WTC11 (cell line): ENCODE results near the gene MS4A15.

Source experiments
- ATF1 ChIP-seq: sonication (generic); formaldehyde crosslinking; IDR thresholded peaks from 2 replicates; pipeline ENCODE4 v1.8.1; 2023; ENCODE audit warnings: mild to moderate bottlenecking, moderate library complexity, missing genetic modification reagents
- ELF4 ChIP-seq: sonication (generic); formaldehyde crosslinking; IDR thresholded peaks from 2 replicates; pipeline ENCODE4 v1.8.1; 2022; ENCODE audit warnings: low read depth, mild to moderate bottlenecking, moderate library complexity, missing genetic modification reagents
- NFYB ChIP-seq: sonication (generic); formaldehyde crosslinking; conservative IDR thresholded peaks from 2 replicates; pipeline ENCODE4 v1.8.0; 2022; ENCODE audit warnings: low read depth, missing genetic modification reagents
- SP1 ChIP-seq: sonication (generic); formaldehyde crosslinking; conservative IDR thresholded peaks from 2 replicates; pipeline ENCODE4 v1.8.1; 2022; ENCODE audit warnings: missing genetic modification reagents
- TCF7 ChIP-seq: sonication (generic); formaldehyde crosslinking; IDR thresholded peaks from 2 replicates; pipeline ENCODE4 v1.8.0; 2022; ENCODE audit warnings: mild to moderate bottlenecking, low read depth, missing genetic modification reagents, moderate library complexity
- TP53 ChIP-seq: sonication (generic); formaldehyde crosslinking; IDR thresholded peaks from 2 replicates; pipeline ENCODE4 v1.8.1; 2023; ENCODE audit warnings: mild to moderate bottlenecking, missing genetic modification reagents
- ZNF138 ChIP-seq: sonication (generic); formaldehyde crosslinking; conservative IDR thresholded peaks from 2 replicates; pipeline ENCODE4 v1.8.1; 2022; ENCODE audit warnings: mild to moderate bottlenecking, moderate library complexity, missing genetic modification reagents
- TF ChIP-seq, protein P1 (sequence below): fragments of 200-600 bp; IDR thresholded peaks from 2 replicates; pipeline ENCODE4 v1.8.0; 2022; ENCODE audit warnings: antibody characterized with exemption
- TF ChIP-seq, protein P2 (sequence below): sonication (generic); formaldehyde crosslinking; IDR thresholded peaks from 2 replicates; pipeline ENCODE4 v1.8.0; 2022; ENCODE audit warnings: mild to moderate bottlenecking, missing genetic modification reagents
- TF ChIP-seq, protein P3 (sequence below): sonication (generic); formaldehyde crosslinking; IDR thresholded peaks from 2 replicates; pipeline ENCODE4 v1.8.1; 2023; ENCODE audit warnings: mild to moderate bottlenecking, missing genetic modification reagents, moderate library complexity
- TF ChIP-seq, protein P4 (sequence below): sonication (generic); formaldehyde crosslinking; IDR thresholded peaks from 2 replicates; pipeline ENCODE4 v1.8.1; 2023; ENCODE audit warnings: mild to moderate bottlenecking, missing genetic modification reagents
- TF ChIP-seq, protein P5 (sequence below): sonication (generic); formaldehyde crosslinking; IDR thresholded peaks from 2 replicates; pipeline ENCODE4 v1.8.0; 2023; ENCODE audit warnings: missing genetic modification reagents, mild to moderate bottlenecking, borderline replicate concordance

DNA sequence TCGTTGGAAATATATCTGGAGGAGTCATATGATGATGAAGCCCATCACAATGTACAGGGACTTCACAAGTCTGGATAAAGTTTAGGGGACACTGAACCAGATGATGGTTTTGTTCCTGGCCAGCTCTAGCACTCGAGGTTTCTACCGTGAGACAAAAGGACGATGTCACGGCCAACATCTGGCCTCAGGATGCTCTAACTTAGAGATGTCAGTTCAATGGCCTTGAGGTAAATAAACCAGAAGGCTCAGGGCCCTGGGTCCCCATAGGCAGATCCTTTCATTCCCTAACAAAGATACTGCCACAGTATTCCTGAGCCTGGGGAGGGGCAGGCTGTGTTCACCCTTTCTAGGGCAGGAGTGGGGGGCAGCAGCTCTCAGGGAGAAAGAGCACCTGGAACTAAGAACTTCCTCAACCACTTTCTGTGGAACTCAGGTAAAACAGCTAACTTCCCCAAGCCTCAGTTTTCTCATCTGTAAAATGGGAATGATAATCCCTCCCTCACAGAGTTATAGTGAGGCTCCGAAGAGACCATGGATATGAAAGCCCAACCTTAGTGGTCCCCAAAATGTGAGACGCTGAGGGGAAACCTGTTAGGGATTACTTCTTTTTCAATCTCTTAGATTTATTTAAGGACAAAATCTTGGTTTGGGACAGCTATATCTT is 46.7 kb downstream of the MS4A15 start:
- TF ChIP-seq, protein P1, sequence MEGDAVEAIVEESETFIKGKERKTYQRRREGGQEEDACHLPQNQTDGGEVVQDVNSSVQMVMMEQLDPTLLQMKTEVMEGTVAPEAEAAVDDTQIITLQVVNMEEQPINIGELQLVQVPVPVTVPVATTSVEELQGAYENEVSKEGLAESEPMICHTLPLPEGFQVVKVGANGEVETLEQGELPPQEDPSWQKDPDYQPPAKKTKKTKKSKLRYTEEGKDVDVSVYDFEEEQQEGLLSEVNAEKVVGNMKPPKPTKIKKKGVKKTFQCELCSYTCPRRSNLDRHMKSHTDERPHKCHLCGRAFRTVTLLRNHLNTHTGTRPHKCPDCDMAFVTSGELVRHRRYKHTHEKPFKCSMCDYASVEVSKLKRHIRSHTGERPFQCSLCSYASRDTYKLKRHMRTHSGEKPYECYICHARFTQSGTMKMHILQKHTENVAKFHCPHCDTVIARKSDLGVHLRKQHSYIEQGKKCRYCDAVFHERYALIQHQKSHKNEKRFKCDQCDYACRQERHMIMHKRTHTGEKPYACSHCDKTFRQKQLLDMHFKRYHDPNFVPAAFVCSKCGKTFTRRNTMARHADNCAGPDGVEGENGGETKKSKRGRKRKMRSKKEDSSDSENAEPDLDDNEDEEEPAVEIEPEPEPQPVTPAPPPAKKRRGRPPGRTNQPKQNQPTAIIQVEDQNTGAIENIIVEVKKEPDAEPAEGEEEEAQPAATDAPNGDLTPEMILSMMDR = no peak
- TF ChIP-seq ELF4 (CRISPR knock-in tag) (no peak), SP1 (no peak), ATF1 (CRISPR knock-in tag) (no peak), TP53 (CRISPR knock-in tag) (no peak), NFYB (CRISPR knock-in tag) (no peak), TCF7 (CRISPR knock-in tag) (no peak), ZNF138 (CRISPR knock-in tag) (no peak)
- TF ChIP-seq, protein P2, sequence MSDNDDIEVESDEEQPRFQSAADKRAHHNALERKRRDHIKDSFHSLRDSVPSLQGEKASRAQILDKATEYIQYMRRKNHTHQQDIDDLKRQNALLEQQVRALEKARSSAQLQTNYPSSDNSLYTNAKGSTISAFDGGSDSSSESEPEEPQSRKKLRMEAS = no peak
- TF ChIP-seq, protein P3, sequence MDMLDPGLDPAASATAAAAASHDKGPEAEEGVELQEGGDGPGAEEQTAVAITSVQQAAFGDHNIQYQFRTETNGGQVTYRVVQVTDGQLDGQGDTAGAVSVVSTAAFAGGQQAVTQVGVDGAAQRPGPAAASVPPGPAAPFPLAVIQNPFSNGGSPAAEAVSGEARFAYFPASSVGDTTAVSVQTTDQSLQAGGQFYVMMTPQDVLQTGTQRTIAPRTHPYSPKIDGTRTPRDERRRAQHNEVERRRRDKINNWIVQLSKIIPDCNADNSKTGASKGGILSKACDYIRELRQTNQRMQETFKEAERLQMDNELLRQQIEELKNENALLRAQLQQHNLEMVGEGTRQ (CRISPR knock-in tag) = no peak
- TF ChIP-seq, protein P4, sequence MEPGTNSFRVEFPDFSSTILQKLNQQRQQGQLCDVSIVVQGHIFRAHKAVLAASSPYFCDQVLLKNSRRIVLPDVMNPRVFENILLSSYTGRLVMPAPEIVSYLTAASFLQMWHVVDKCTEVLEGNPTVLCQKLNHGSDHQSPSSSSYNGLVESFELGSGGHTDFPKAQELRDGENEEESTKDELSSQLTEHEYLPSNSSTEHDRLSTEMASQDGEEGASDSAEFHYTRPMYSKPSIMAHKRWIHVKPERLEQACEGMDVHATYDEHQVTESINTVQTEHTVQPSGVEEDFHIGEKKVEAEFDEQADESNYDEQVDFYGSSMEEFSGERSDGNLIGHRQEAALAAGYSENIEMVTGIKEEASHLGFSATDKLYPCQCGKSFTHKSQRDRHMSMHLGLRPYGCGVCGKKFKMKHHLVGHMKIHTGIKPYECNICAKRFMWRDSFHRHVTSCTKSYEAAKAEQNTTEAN = no peak
- TF ChIP-seq, protein P5, sequence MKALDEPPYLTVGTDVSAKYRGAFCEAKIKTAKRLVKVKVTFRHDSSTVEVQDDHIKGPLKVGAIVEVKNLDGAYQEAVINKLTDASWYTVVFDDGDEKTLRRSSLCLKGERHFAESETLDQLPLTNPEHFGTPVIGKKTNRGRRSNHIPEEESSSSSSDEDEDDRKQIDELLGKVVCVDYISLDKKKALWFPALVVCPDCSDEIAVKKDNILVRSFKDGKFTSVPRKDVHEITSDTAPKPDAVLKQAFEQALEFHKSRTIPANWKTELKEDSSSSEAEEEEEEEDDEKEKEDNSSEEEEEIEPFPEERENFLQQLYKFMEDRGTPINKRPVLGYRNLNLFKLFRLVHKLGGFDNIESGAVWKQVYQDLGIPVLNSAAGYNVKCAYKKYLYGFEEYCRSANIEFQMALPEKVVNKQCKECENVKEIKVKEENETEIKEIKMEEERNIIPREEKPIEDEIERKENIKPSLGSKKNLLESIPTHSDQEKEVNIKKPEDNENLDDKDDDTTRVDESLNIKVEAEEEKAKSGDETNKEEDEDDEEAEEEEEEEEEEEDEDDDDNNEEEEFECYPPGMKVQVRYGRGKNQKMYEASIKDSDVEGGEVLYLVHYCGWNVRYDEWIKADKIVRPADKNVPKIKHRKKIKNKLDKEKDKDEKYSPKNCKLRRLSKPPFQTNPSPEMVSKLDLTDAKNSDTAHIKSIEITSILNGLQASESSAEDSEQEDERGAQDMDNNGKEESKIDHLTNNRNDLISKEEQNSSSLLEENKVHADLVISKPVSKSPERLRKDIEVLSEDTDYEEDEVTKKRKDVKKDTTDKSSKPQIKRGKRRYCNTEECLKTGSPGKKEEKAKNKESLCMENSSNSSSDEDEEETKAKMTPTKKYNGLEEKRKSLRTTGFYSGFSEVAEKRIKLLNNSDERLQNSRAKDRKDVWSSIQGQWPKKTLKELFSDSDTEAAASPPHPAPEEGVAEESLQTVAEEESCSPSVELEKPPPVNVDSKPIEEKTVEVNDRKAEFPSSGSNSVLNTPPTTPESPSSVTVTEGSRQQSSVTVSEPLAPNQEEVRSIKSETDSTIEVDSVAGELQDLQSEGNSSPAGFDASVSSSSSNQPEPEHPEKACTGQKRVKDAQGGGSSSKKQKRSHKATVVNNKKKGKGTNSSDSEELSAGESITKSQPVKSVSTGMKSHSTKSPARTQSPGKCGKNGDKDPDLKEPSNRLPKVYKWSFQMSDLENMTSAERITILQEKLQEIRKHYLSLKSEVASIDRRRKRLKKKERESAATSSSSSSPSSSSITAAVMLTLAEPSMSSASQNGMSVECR = no peak
